ENCODE data around the gene MTG1.

MTG1 gene

GRCh38 chr10:133401981-133402725 lies 8.2 kb downstream of the MTG1 start:
- TF ChIP-seq, protein P1, sequence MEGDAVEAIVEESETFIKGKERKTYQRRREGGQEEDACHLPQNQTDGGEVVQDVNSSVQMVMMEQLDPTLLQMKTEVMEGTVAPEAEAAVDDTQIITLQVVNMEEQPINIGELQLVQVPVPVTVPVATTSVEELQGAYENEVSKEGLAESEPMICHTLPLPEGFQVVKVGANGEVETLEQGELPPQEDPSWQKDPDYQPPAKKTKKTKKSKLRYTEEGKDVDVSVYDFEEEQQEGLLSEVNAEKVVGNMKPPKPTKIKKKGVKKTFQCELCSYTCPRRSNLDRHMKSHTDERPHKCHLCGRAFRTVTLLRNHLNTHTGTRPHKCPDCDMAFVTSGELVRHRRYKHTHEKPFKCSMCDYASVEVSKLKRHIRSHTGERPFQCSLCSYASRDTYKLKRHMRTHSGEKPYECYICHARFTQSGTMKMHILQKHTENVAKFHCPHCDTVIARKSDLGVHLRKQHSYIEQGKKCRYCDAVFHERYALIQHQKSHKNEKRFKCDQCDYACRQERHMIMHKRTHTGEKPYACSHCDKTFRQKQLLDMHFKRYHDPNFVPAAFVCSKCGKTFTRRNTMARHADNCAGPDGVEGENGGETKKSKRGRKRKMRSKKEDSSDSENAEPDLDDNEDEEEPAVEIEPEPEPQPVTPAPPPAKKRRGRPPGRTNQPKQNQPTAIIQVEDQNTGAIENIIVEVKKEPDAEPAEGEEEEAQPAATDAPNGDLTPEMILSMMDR (IDR thresholded peaks at IDR 0.05; ENCODE audit: low read length, missing control alignments) = no peak
- no peak for DNase-seq (ENCODE audit: low read depth)
- H3K4me3 ChIP-seq (replicated peaks; ENCODE audit: low read depth, low read length) = no peak overlapping the region

DNA sequence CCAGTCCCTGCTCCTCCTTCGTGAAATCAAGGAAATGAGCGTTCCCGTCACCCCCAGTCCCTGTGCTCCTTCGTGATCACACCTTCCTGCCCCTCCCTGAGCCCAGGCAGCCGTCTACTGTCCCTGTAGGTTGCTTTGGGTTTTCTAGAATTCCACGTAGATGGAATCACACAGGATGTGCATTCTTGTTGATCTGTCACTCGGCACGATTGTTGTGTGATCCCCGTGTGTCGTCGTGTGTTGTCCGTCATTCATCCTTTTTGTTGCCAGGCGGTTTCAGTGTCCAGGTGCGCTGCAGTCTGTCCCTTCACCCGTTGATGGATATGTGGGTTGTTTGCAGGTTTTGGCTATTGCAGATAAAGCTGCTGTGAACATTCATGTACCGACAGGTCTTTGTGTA lies 9.4 kb downstream of the MTG1 start:
- TF ChIP-seq, protein P1 (IDR thresholded peaks at IDR 0.05; ENCODE audit: low read length, missing control alignments) = no peak
- no peak for DNase-seq (ENCODE audit: low read depth)
- H3K4me3 ChIP-seq (replicated peaks; ENCODE audit: low read depth, low read length) = no peak overlapping the region

- H3K4me3 ChIP-seq (replicated peaks; ENCODE audit: low read depth, low read length) = no peak overlapping the region
- no peak for DNase-seq (ENCODE audit: low read depth)
- TF ChIP-seq, protein P1 (IDR thresholded peaks at IDR 0.05; ENCODE audit: low read length, missing control alignments) = no peak
These were observed 9.8 kb downstream of the MTG1 start for GRCh38 chr10:133403784-133404183.

- TF ChIP-seq, protein P1 (IDR thresholded peaks at IDR 0.05; ENCODE audit: low read length, missing control alignments) = no peak
- DNase-seq (ENCODE audit: low read depth) = no peak
- H3K4me3 ChIP-seq (replicated peaks; ENCODE audit: low read depth, low read length) = no peak overlapping the region
These were observed 11.3 kb downstream of the MTG1 start for GRCh38 chr10:133405272-133405671.

- TF ChIP-seq, protein P1 (IDR thresholded peaks at IDR 0.05; ENCODE audit: low read length, missing control alignments) = no peak
- DNase-seq (ENCODE audit: low read depth) = no peak
- no peak overlapping the region for H3K4me3 ChIP-seq (replicated peaks; ENCODE audit: low read depth, low read length)
These were observed 12.0 kb downstream of the MTG1 start for GRCh38 chr10:133405844-133406527.

DNA sequence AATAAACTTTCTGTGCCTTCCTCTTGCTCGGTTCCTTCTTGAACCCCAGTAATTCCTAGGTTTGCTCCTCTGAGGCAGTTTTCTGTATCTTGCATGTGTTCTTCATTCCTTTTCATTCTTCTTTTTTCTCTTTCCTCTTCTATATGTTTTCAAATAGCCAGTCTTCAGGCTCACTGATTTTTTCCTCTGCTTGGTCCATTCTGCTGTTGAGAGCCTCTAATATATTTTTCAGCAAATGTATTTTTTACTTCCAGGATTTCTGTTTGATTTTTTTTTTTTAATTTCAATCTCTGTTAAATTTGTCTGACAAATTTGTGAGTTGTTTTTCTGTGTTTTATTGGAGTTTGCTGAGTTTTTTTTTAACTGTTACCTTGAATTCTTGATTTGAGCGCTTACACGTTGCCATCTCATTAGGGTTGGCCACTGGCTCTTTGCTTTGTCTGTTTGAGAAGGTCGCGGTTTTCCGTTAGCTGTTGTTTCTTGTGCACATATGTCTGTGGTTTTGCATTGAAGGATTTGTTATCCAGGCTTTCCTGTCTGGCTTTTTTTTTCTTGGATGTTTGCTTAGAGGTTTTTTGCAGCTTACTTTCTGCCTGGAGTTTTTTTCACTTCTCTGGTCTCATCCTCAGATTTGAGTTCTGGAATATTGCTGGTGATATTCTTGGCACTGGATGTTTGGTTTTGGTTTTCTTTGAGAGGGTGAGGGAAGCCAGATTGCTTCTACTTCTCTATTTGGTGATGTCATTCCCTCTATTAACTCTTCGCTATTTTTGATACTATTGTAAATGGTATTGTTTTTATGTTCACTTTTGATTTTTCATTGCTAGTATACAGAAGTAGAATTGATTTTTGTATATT lies 17.8 kb downstream of the MTG1 start:
- TF ChIP-seq, protein P1 (IDR thresholded peaks at IDR 0.05; ENCODE audit: low read length, missing control alignments) = no peak
- no peak overlapping the region for H3K4me3 ChIP-seq (replicated peaks; ENCODE audit: low read depth, low read length)
- DNase-seq (ENCODE audit: low read depth) = no peak

All from fibroblast of pulmonary artery (primary cell).